Pancreas (tissue), 10 donors: ENCODE results near the gene LMO2. TPM values are rescaled to one million over a fixed set of nuclear protein-coding genes. Genes with fewer than 3 reads are reported as not detected.
A peak's percentile ranks its signal among the peaks of the same experiment; 100 is the strongest.

Source experiments
- ATAC-seq, 4 donors: fragments of 200-7000 bp; cut with Tn5 transposase; one replicate each; pipeline versions ENCODE4 v1.8.0 to v1.9.1; 2020; ENCODE audit warnings: mild to moderate bottlenecking in 4 of 4, moderate library complexity in 4 of 4
- DNase-seq, 6 donors: peaks; one replicate each; pipeline ENCODE4 v3.0.0-alpha.2; 2020
- FAIRE-seq: peaks from 2 replicates; lab custom pipeline; 2012; peaks lifted over from hg19 to GRCh38; lab: Jason Lieb, UNC
- H3K27ac ChIP-seq, 4 donors: fragments of 200-600 bp; sonication (generic); 1 replicate in 3 of 4; 2 replicates in 1 of 4; pipeline versions ENCODE4 v1.5.0 to v1.8.0; 2020
- H3K27me3 ChIP-seq, 4 donors: fragments of 200-600 bp; one replicate each; pipeline ENCODE4 v1.8.0; 2021
- H3K36me3 ChIP-seq, 3 donors: fragments of 200-600 bp; sonication (generic) in 1 of 3; one replicate each; pipeline versions ENCODE4 v1.5.0 to v1.8.0; 2020 to 2021
- H3K4me1 ChIP-seq, 3 donors: fragments of 200-600 bp; one replicate each; pipeline ENCODE4 v1.8.0; 2021
- H3K4me3 ChIP-seq, 4 donors: fragments of 200-600 bp; sonication (generic) in 2 of 4; one replicate each; pipeline versions ENCODE4 v1.5.0 to v1.8.0; 2020 to 2021
- H3K9me3 ChIP-seq, 4 donors: fragments of 200-600 bp; one replicate each; pipeline ENCODE4 v1.8.0; 2021
- CTCF ChIP-seq, 4 donors: fragments of 200-600 bp; sonication (generic) in 3 of 4; IDR thresholded peaks; one replicate each; pipeline versions ENCODE4 v1.5.0 to v1.8.0; 2021; ENCODE audit warnings: antibody characterized with exemption in 4 of 4
- WGBS, 2 donors: extraction: QIAGEN DNeasy Blood & Tissue Kit; methylation state at CpG; one replicate each; pipeline ENCODE4 v1.1.7; 2013; 5-methylcytosine and 5-hydroxymethylcytosine counted together
- intact Hi-C, 3 donors: fragments of 100-400 bp; cut with DNase I; formaldehyde crosslinking; loops; one replicate each; pipeline versions ENCODE4 v1.11.1 to v1.14.2; 2022
- polyA plus RNA-seq, 2 donors: library from polyadenylated mRNA; stranded (reverse); fragments of 200-250 nt; gene quantifications; one replicate each; pipeline ENCODE4 v1.2.3, GENCODE V29; 2013
- total RNA-seq, 6 donors: library from RNA; stranded (reverse); fragmentation: NEBNext Ultra II Directional in 4 of 6; extraction: Animal tissue kit (Norgen Biotek cat#: 25700) in 4 of 6; gene quantifications; one replicate each; pipeline versions ENCODE4 v1.2.1 to v1.2.4, GENCODE V29; 2021 to 2023
- donor health status: healthy with polysubstance abuse.
- donor health status: DM: no; HTN: no; CAD: no; lungs with moderate emphysema.
- donor health status: DM: no; HTN: no; CAD: no.
- donor health status: control.
- donor health status: control.
- donor health status: Bipolar disorder and iron deficiency.
- donor health status: DM: yes; HTN: yes; CAD: no.
- donor health status: DM: no; HTN: no; CAD: no.
- donor health status: DM: no; HTN: no; CAD: no.
- donor health status: DM: yes; HTN: yes; CAD: no.

LMO2 gene
- total and polyA plus RNA-seq, 8 donors: 2.4 to 24.3 (median 7.8) TPM

DNA sequence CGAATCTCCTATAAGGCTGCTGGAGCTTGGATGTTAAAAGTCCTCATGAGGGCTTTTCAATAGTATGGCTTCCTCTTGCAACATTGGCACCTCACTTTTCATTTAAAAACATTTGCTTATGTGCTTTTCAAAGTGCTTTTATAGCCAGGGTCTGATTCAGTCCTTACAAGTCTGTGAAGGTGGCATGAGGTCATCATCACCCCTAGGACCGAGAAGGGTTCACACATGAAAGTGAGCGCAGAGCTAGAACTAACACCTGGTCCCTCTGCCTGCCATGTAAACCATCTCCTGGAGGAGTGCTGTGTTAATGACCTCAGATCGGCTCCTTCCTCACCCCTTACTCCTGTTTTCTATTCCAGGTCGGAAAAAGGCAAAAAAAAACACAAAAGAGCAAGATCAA, 12.2 kb upstream of the LMO2 start:
- no peak overlapping the region for H3K27ac ChIP-seq
- DNase-seq (no peak), FAIRE-seq (no peak), ATAC-seq (no peak)
- intact Hi-C loops: no loop called here
- no peaks in the 10 kb centered on the region for H3K9me3 ChIP-seq
- H3K4me3 ChIP-seq: no peak overlapping the region
- no peaks in the 10 kb centered on the region for H3K36me3 ChIP-seq
- no peaks in the 10 kb centered on the region for H3K4me1 ChIP-seq
- 52 to 56% methylated on average over 5 of the region's 5 CpGs for WGBS, 2 donors
- TF ChIP-seq CTCF (IDR thresholded peaks at IDR 0.05): no peak
- no peaks in the 10 kb centered on the region for H3K27me3 ChIP-seq

GRCh38 chr11:33900159-33900840, 8.4 kb upstream of the LMO2 start:
- FAIRE-seq (no peak), ATAC-seq (no peak), DNase-seq (no peak)
- H3K27me3 ChIP-seq: no peaks in the 10 kb centered on the region
- no peak overlapping the region for H3K27ac ChIP-seq
- 70 to 85% methylated on average over 7 of the region's 7 CpGs for WGBS, 2 donors
- H3K4me3 ChIP-seq: no peak overlapping the region
- no peaks in the 10 kb centered on the region for H3K4me1 ChIP-seq
- TF ChIP-seq CTCF (IDR thresholded peaks at IDR 0.05): no peak
- no peaks in the 10 kb centered on the region for H3K9me3 ChIP-seq
- intact Hi-C loops: no loop called here
- H3K36me3 ChIP-seq: no peaks in the 10 kb centered on the region

DNA sequence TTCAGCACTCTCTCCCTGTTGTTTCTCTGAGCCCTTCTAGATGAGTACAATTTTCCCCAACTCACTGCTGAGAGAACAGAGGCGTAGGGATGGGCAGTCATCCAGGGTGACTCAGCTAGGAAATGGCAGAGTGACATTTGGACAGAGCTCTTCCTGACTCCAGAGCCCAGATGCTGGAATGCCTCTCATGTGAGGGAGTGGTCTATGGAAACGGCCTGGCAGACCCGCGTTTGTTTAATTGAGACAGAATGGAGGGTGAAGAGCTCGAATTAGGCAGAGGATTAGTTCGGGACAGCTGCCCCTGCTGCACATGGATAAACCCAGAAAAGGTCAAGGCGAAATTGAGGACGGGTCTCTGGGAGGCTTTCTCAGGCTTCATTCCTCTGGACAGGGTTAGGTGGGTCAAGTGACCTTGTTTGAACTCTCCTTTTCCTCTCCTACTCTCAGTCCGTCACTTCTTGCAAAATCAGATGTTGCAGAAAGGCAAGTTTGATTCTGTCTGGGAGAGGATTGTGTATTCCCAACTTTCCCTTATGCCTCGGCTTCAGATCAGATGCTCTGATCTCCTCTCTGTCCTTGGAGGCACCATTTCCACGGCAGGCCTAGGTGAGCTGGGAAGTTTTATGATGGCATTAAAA, 7.6 kb upstream of the LMO2 start:
- no peak overlapping the region for H3K4me3 ChIP-seq
- no peak for FAIRE-seq
- H3K27me3 ChIP-seq: no peaks in the 10 kb centered on the region
- peak in 3 of 4 donors; percentile 75 to 89 (median 77) for ATAC-seq
- no peaks in the 10 kb centered on the region for H3K9me3 ChIP-seq
- peak in 4 of 6 donors; percentile 11 to 52 (median 36) for DNase-seq
- WGBS, 2 donors: 37 to 42% methylated on average over 11 of the region's 11 CpGs
- intact Hi-C loops: no loop called here
- no peaks in the 10 kb centered on the region for H3K36me3 ChIP-seq
- no peak for TF ChIP-seq CTCF (IDR thresholded peaks at IDR 0.05)
- H3K4me1 ChIP-seq: no peaks in the 10 kb centered on the region
- no peak overlapping the region for H3K27ac ChIP-seq

DNA sequence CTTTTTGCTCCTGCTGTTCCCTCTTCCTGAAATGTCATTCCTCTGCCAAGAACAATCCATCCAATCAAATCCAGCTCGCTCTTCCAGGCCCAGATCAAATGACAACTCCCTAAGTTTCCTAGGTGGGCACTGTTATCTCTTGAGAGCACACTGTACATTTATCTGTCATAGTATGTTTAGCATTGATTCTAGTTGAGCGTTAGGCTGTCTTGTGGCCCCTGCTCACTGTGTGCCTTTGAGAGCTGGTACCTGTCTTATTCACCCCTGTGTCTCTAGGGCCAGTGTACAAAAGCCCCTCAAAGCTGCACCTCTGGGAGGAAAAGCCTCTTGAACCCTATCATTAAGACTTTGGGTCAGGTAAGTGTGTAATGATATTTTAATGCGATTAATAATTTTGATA, 7.1 kb upstream of the LMO2 start:
- intact Hi-C loops: no loop called here
- no peak for TF ChIP-seq CTCF (IDR thresholded peaks at IDR 0.05)
- ATAC-seq (no peak), FAIRE-seq (no peak), DNase-seq (no peak)
- H3K4me3 ChIP-seq: no peak overlapping the region
- 78 to 83% methylated on average over 3 of the region's 3 CpGs for WGBS, 2 donors
- no peaks in the 10 kb centered on the region for H3K36me3 ChIP-seq
- no peaks in the 10 kb centered on the region for H3K4me1 ChIP-seq
- H3K9me3 ChIP-seq: no peaks in the 10 kb centered on the region
- no peak overlapping the region for H3K27ac ChIP-seq
- no peaks in the 10 kb centered on the region for H3K27me3 ChIP-seq
